Sigmoid colon (tissue), 7 donors: ENCODE measurements around the gene CALU. TPM values are rescaled to one million over a fixed set of nuclear protein-coding genes. Genes with fewer than 3 reads are reported as not detected.

Experiments
- DNase-seq: peaks from one replicate; pipeline ENCODE4 v3.0.0-alpha.2; 2019
- H3K27ac ChIP-seq, 4 donors: fragments of 200-600 bp; sonication (generic); one replicate each; pipeline ENCODE4 v1.5.1; 2016 to 2019; ENCODE audit warnings: mild to moderate bottlenecking in 1 of 4
- H3K27me3 ChIP-seq, 3 donors: fragments of 200-600 bp; sonication (generic); one replicate each; pipeline ENCODE4 v1.5.1; 2019; ENCODE audit warnings: mild to moderate bottlenecking in 1 of 3
- H3K36me3 ChIP-seq, 4 donors: fragments of 200-600 bp; sonication (generic); one replicate each; pipeline ENCODE4 v1.5.1; 2016 to 2019
- H3K4me1 ChIP-seq, 4 donors: fragments of 200-600 bp; sonication (generic); one replicate each; pipeline ENCODE4 v1.5.1; 2017 to 2019
- H3K4me3 ChIP-seq, 4 donors: fragments of 200-600 bp; sonication (generic); one replicate each; pipeline ENCODE4 v1.5.1; 2017 to 2019; ENCODE audit warnings: mild to moderate bottlenecking in 2 of 4, moderate library complexity in 1 of 4
- H3K9me3 ChIP-seq, 4 donors: fragments of 200-600 bp in 3 of 4; sonication (generic) in 3 of 4; one replicate each; pipeline versions ENCODE4 v1.5.1 to v1.6.1; 2013 to 2019
- CTCF ChIP-seq, 4 experiments: fragments of 450-650 bp in 3 of 4; fragments of 200-600 bp in 1 of 4; IDR thresholded peaks; one replicate each; pipeline ENCODE4 v1.5.1; 2016 to 2019; ENCODE audit warnings: antibody characterized with exemption in 4 of 4, mild to moderate bottlenecking in 3 of 4, moderate library complexity in 2 of 4
- EP300 ChIP-seq, 4 donors: sonication (generic); formaldehyde crosslinking; IDR thresholded peaks; one replicate each; pipeline ENCODE4 v1.6.1; 2017; ENCODE audit warnings: antibody characterized with exemption in 4 of 4
- POLR2A ChIP-seq, 2 donors: fragments of 450-650 bp; IDR thresholded peaks; one replicate each; pipeline ENCODE4 v1.6.1; 2016; ENCODE audit warnings: antibody characterized with exemption in 2 of 2, mild to moderate bottlenecking in 2 of 2, moderate library complexity in 2 of 2
- POLR2AphosphoS5 ChIP-seq, 4 donors: sonication (generic); formaldehyde crosslinking; IDR thresholded peaks; one replicate each; pipeline ENCODE4 v1.6.1; 2017; ENCODE audit warnings: antibody characterized with exemption in 4 of 4
- WGBS, 2 donors: extraction: QIAGEN DNeasy Blood & Tissue Kit; methylation state at CpG; one replicate each; pipeline ENCODE4 v1.1.7; 2013; 5-methylcytosine and 5-hydroxymethylcytosine counted together
- intact Hi-C: fragments of 100-400 bp; cut with DNase I; formaldehyde crosslinking; loops from one replicate; pipeline ENCODE4 v1.15.1; 2023
- polyA plus RNA-seq, 3 donors: library from polyadenylated mRNA; stranded (reverse); fragments of 200-250 nt; gene quantifications; one replicate each; pipeline ENCODE4 v1.2.3, GENCODE V29; 2013
- total RNA-seq, 4 donors: library from RNA; depleted of rRNA; stranded (reverse); fragments of >200 nt; gene quantifications; one replicate each; pipeline ENCODE4 v1.1.0, GENCODE V29; 2016
- donor health status: healthy with polysubstance abuse.
- donor health status: Bipolar disorder and iron deficiency.
- donor health status: healthy.

Gene CALU
- total and polyA plus RNA-seq, 7 donors, result 14.4 to 250 (median 153) TPM

- Histone ChIP-seq H3K27me3 (no peaks in the 10 kb centered on the region), H3K4me3 (no peak overlapping the region), H3K36me3 (peaks cover 0 to 6% (median 0%) of the 10 kb centered on the region in 4 donors), H3K9me3 (no peaks in the 10 kb centered on the region), H3K27ac (peak overlapping the region in 2 of 4 donors; percentile 83 to 90), H3K4me1 (peaks cover 0 to 41% (median 25%) of the 10 kb centered on the region in 4 donors)
- no peak for DNase-seq
- intact Hi-C loops, result loop anchor here (5.0 kb wide), 3 partner anchors 36 to 69 kb away; partner anchors contain the start of genes ATP6V1F and CALU
- WGBS, 2 donors, result 93 to 97% methylated on average over 5 of the region's 5 CpGs
- no peak for TF ChIP-seq POLR2AphosphoS5 (IDR thresholded peaks at IDR 0.05)
- no peak for TF ChIP-seq POLR2A (IDR thresholded peaks at IDR 0.05)
These were observed 54.0 kb downstream of the CALU start for GRCh38 chr7:128793181-128793547.

DNA sequence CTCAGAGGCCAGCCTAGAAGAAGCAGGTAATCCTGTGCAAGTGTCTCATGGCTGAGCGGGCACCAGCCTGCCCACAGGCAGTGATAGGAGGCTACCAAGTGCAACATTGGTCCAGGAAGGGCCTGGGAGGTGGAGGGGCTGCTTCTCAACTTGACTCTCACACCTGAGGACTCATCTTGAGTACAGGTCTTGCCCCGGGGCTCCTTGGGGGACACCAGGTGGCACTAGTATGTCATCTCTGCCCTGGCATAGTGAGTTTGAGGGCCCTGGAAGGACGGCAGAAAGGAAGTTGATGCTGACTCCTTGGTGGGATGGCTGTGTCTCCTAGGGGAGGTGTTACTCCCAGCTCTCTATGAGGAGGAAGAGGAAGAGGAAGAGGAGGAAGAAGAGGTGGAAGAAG is 54.9 kb downstream of the CALU start:
- DNase-seq, result no peak
- Histone ChIP-seq H3K27ac (peak overlapping the region in 1 of 4 donors; percentile 90), H3K4me1 (peaks cover 0 to 41% (median 25%) of the 10 kb centered on the region in 4 donors), H3K4me3 (no peak overlapping the region), H3K9me3 (no peaks in the 10 kb centered on the region), H3K36me3 (peaks cover 0 to 6% (median 0%) of the 10 kb centered on the region in 4 donors), H3K27me3 (no peaks in the 10 kb centered on the region)
- WGBS, 2 donors, result 42 to 55% methylated on average over 3 of the region's 3 CpGs
- intact Hi-C loops, result loop anchor here (5.0 kb wide), 3 partner anchors 37 to 68 kb away; partner anchors contain the start of genes ATP6V1F and CALU
- TF ChIP-seq POLR2AphosphoS5 (IDR thresholded peaks at IDR 0.05) (no peak), EP300 (IDR thresholded peaks at IDR 0.05) (no peak), POLR2A (IDR thresholded peaks at IDR 0.05) (no peak), CTCF (IDR thresholded peaks at IDR 0.05) (no peak)

- Histone ChIP-seq H3K9me3 (no peaks in the 10 kb centered on the region), H3K4me1 (peaks cover 0 to 41% (median 25%) of the 10 kb centered on the region in 4 donors), H3K36me3 (peaks cover 0 to 6% (median 0%) of the 10 kb centered on the region in 4 donors), H3K27ac (peak overlapping the region in 1 of 4 donors; percentile 90), H3K27me3 (no peaks in the 10 kb centered on the region), H3K4me3 (no peak overlapping the region)
- intact Hi-C loops, result loop anchor here (5.0 kb wide), 3 partner anchors 37 to 68 kb away; partner anchors contain the start of genes ATP6V1F and CALU
- 90 to 94% methylated on average over 8 of the region's 8 CpGs for WGBS, 2 donors
- TF ChIP-seq POLR2A (IDR thresholded peaks at IDR 0.05) (no peak), CTCF (IDR thresholded peaks at IDR 0.05) (no peak), EP300 (IDR thresholded peaks at IDR 0.05) (no peak)
- no peak for DNase-seq
These were observed 55.3 kb downstream of the CALU start for GRCh38 chr7:128794436-128794835.

DNA sequence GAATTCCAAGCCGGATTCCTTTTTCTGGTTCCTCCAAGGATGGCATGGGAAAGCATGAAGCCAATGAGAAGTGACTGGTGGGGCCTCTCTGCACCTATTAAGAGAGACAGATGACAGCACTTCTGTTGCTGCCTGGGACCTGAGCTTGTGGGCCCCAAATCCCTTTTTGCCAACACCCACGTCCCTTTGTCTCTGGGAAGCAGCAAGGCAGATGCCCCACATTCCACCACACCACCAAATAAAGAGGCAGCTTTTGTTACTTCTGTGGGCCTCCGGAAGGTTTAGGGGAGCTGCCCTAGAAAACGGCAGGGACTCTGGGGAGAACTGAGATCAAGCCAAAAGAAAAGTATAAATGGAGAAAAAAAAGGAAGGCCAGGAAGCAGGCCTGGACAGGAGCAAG is 56.0 kb downstream of the CALU start:
- DNase-seq, result no peak
- H3K9me3 ChIP-seq, result no peaks in the 10 kb centered on the region
- TF ChIP-seq EP300 (IDR thresholded peaks at IDR 0.05), result no peak
- no peak for TF ChIP-seq POLR2AphosphoS5 (IDR thresholded peaks at IDR 0.05)
- TF ChIP-seq POLR2A (IDR thresholded peaks at IDR 0.05), result no peak
- no peak for TF ChIP-seq CTCF (IDR thresholded peaks at IDR 0.05)
- H3K36me3 ChIP-seq, result peaks cover 0 to 6% (median 0%) of the 10 kb centered on the region in 4 donors
- WGBS, 2 donors, result 90 to 92% methylated on average over 4 of the region's 4 CpGs
- no peak overlapping the region for H3K27ac ChIP-seq
- H3K4me3 ChIP-seq, result no peak overlapping the region
- intact Hi-C loops, result no loop called here
- H3K27me3 ChIP-seq, result no peaks in the 10 kb centered on the region
- H3K4me1 ChIP-seq, result peaks cover 0 to 41% (median 24%) of the 10 kb centered on the region in 4 donors

GRCh38 chr7:128796327-128796726 is 57.2 kb downstream of the CALU start:
- peaks cover 0 to 32% (median 22%) of the 10 kb centered on the region in 4 donors for H3K4me1 ChIP-seq
- 86 to 87% methylated on average over 5 of the region's 5 CpGs for WGBS, 2 donors
- H3K27me3 ChIP-seq, result no peaks in the 10 kb centered on the region
- intact Hi-C loops, result no loop called here
- no peak for TF ChIP-seq POLR2A (IDR thresholded peaks at IDR 0.05)
- TF ChIP-seq EP300 (IDR thresholded peaks at IDR 0.05), result no peak
- TF ChIP-seq CTCF (IDR thresholded peaks at IDR 0.05), result no peak
- TF ChIP-seq POLR2AphosphoS5 (IDR thresholded peaks at IDR 0.05), result no peak
- peak overlapping the region in 1 of 4 donors; percentile 3 for H3K27ac ChIP-seq
- H3K9me3 ChIP-seq, result no peaks in the 10 kb centered on the region
- DNase-seq, result no peak
- peaks cover 0 to 11% (median 0%) of the 10 kb centered on the region in 4 donors for H3K36me3 ChIP-seq
- no peak overlapping the region for H3K4me3 ChIP-seq
